ENCODE measurements around the gene PARVA.
"Not testable (repeated sequence)": the region's sequence is repeated elsewhere in the genome, so short reads cannot be mapped to it uniquely, and the experiment has no call there.

Gene PARVA

DNA sequence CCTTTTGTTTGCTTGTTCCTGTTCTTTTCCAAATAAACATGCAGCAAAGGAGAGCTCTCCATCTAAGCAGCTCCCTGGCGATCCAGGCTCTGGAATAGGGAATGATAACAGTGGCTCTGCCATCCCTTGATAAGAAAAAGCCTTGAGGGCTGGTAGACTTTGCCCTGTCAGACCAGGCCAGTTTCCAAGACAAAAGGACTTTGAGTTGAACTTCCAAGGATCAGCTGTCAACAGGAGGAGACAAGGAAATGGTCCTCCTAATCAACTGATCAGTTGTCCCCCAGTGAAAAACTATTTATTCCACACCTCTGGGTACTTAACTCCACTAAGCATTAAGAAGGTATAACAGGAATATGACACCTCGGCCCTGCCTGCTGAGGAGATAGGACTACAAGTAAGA is 127.8 kb downstream of the PARVA start:
- no peak for DNase-seq

DNA sequence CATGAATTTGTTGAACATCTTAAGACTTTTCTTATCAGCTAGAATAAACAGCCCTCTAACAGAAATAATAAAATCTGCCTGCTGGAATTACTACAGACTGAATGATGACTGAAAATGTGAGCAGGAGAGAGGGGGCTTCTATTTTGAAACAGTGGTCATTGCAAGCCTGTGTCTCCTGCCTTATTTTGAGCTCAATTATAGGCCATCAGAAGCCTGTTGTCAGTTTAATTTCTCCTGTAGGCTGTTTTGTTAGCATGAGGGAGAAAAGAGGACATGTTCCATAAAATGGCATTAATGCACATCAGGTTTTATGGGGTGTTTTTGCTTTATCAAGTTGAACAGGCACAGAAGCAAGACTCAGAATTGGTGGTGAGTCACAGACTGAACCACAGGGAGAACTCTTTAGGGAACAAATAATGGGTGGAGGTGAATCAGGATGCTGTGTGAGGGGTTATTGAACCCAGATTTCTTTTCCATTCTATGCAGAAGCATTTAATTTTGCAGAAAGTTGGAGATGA is 129.1 kb downstream of the PARVA start:
- no peak for DNase-seq

DNA sequence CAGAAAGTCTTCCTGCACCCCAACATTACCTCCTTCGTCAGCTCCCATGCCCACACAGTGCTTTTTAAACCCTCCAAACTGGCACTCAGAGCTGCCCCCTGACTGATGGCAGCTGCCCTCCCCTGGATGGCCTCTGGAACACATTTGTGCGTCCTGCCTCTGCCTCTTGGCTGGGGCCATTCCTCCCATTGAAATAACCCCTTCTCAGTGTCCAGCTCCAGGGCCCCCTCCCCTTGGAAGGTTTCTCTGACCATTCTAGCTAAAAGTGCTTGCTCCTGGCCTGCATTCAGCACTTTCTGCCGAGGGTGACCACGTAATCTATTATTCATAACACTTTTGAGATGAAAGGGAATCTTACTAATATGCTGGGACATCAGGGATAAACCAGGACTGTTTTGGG is 130.0 kb downstream of the PARVA start:
- DNase-seq, result no peak

- DNase-seq, result no peak
Observed at GRCh38 chr11:12508151-12508751, 130.9 kb downstream of the PARVA start.

GRCh38 chr11:12509371-12509770 is 132.0 kb downstream of the PARVA start:
- DNase-seq, result no peak

- no peak for DNase-seq
Observed at GRCh38 chr11:12512132-12512531, 134.8 kb downstream of the PARVA start.

DNA sequence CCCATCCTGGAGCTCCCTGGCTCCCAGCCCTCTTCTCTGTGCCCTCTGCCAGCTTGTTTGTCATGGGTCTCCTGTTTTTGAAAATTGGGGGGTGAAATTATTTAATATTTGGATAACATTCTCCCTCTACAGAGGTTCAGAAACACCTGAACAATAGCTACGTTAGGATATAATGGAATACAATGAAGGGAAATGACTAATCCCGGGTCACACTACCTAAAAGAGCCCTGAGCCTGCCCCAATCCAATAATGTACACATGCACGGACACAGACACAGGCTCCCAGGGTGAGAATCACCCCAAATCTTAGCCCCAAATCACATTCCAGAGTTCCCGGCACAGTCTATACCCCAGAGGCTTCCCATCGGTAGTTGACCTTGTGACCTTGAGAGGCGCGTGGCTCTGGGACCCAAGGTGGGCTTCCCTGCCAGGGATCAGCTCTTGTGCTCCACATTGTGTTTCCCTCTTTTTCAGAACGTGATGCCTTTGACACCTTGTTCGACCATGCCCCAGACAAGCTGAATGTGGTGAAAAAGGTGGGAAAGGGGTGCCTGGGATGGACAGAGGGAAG is 135.5 kb downstream of the PARVA start:
- DNase-seq, result no peak

DNA sequence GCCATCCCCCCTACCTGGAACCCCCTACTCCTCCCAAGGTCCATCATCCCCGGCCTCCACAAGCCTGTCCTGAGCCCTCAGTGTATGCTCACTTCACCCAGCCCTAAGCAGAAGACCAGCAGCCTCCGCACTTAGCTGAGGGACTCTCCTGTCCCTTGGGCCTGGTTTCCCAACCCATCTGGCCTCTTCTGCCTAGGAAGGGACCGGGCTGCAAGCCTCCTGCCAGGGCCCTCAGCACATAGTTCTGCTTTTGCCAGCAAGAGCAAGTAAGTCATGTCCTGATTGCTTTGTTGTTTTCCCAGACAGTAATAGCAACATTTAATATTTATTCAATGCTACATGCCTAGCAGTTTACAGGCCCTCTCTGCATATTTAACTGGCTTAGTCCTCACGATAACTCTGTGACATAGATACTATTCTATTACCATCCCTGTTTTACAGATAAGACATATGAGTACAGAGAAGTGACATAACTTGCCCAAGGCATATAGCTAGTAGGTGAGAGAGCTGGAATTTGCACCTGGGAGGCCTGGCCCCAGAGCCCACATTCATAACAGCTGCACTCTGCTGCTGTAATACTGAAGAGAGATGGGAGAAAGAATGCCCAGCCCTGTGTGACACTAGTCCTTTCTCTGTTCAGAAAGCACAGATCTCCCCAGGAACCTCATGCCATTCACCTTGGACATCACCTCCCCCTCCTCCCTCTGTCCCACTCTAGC is 139.2 kb downstream of the PARVA start:
- no peak for DNase-seq

DNA sequence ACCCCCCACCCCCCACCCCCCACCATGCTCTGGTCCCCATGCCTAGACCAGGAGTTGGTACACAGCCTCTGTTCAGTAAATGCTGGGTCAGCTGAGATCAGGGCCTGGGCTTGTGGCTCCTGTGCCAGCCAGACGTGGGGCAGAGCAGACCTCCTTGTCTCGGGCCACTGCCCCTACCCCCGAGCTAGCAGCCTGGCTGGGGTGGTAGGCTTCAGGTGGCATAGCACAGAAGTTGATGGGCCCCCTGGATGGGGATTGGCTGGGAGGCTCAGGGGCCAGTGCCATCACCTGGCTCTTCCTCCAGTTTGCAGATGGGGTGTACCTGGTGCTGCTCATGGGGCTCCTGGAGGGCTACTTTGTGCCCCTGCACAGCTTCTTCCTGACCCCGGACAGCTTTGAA is 139.9 kb downstream of the PARVA start:
- DNase-seq, result no peak

GRCh38 chr11:12517741-12518140 is 140.4 kb downstream of the PARVA start:
- DNase-seq, result no peak

GRCh38 chr11:12518606-12519385 is 141.4 kb downstream of the PARVA start:
- no peak for DNase-seq

DNA sequence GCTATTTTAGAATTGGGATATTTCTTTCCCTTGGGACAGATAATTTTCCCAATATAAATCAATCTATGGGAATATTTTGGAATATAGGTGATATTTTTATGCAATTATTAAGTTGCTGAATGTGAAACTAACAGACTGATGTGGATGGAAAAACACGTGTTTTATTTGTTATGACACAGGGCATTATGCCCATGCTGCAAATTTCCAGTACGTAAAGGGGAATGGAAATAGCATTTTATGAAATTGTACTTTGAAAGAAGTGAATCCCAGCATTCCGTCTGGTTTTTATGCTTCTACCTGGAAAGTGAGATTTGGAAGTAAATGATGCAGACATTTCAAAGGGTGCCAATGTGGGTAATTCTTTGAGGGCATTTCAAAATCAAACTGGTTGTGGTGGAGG is 142.7 kb downstream of the PARVA start:
- no peak for DNase-seq

GRCh38 chr11:12520576-12520975 is 143.2 kb downstream of the PARVA start:
- DNase-seq, result not testable (repeated sequence)

DNA sequence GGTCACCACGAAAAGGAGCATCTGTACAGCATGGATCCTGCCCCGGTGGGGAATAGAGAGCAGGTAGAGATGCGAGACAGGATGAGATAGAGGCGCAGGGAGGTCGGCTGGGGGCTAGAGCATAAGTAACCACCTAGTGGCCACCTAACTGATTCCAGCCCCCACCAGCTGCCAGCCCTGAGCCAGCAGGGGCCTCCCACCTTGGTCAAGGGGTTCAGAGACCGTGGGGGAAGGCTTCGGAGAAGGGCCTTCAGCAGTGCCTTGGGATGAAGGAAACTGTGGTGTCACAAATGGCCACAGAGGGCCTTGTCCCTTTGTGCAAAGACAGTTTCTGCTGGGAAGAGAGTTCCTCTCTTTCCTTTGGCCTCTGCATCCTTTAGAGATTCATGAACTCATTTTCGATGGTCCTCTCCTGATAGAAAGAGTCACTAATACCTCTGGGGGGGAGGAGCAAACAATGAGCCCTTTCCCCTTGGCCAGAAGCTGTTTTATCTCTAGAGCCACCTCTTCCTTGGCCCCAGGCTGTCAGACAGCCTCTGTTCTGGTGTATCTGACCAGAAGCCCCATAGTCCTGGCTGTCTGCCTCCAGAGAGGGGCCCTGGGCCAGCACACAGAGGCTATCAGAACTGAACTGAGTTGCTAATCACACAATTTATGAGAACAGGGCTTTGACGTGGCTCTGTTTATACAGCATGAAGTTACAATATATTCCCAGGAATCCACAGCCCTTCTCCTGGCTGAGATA is 146.0 kb downstream of the PARVA start:
- DNase-seq, result no peak

- DNase-seq, result no peak
Observed at GRCh38 chr11:12524865-12525264, 147.5 kb downstream of the PARVA start.

- no peak for DNase-seq
Observed at GRCh38 chr11:12525466-12526055, 148.2 kb downstream of the PARVA start.

DNA sequence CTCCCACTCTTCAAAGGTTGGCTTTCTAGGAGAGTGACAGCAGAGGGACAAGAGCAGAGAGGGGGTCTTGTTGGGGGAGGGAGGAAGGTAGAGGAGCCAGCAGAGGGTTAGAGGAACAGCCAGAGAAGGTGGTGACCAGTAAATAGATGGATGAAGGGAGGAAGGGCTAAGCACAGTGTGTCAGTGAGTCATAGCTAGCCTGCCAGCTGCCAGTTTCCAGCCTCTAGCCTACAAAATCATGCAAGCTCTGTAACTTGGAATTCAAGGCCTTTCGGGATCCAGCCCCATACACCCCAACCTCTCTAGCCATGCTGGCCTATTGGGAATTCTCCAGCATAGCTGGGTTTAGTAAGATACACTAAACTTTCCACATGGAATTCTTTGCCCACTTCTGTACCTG is 149.4 kb downstream of the PARVA start:
- no peak for DNase-seq

GRCh38 chr11:12528487-12528886 is 151.1 kb downstream of the PARVA start:
- no peak for DNase-seq

- DNase-seq, result no peak
Observed at GRCh38 chr11:12529041-12529440, 151.7 kb downstream of the PARVA start.

- no peak for DNase-seq
Observed at GRCh38 chr11:12529793-12530192, 152.4 kb downstream of the PARVA start.

- no peak for DNase-seq
Observed at GRCh38 chr11:12531020-12531419, 153.6 kb downstream of the PARVA start.

DNA sequence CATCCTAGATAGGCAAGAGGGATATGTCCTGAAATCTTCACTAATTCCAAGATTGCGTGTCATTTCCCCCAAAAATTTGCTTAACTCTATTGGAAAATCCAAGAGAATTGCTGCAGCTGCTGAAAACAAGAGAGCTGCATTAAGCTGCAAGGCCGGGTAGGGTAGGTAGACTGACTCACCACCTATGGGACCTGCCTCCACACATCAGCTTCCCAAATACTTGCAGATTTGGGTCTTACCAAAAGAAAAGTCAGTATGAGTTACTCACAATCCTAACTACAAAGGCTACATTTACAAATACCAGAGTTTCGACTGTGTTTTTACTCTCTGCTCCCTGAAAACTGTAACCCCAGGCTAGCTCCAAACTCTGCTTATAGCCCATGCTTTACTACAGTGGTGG is 154.3 kb downstream of the PARVA start:
- no peak for DNase-seq

All from C1 segment of cervical spinal cord (tissue), 14 donors.